ENCODE measurements around the gene DPYD. TPM values are rescaled to one million over a fixed set of nuclear protein-coding genes. Genes with fewer than 3 reads are reported as not detected.

The DPYD gene
- total RNA-seq, 1 donor from 2014 or later = 8.8 TPM

- H2AFZ ChIP-seq (ENCODE audit: low read depth, low read length) = no peak overlapping the region
- H3K36me3 ChIP-seq (ENCODE audit: insufficient read depth, low read length) = no peaks in the 10 kb centered on the region
- H3K27me3 ChIP-seq (ENCODE audit: insufficient read depth, low read length) = no peaks in the 10 kb centered on the region
- H3K27me3 Mint-ChIP-seq (ENCODE audit: low read depth, unreplicated experiment) = no peaks in the 10 kb centered on the region
- no peaks in the 10 kb centered on the region for H3K9me3 ChIP-seq (ENCODE audit: insufficient read depth, low read depth, low read length)
- H4K20me1 ChIP-seq (ENCODE audit: insufficient read depth, low read length) = no peaks in the 10 kb centered on the region
- no peaks in the 10 kb centered on the region for H3K9me3 Mint-ChIP-seq (ENCODE audit: unreplicated experiment)
- H3K36me3 Mint-ChIP-seq (ENCODE audit: low read depth, unreplicated experiment) = no peaks in the 10 kb centered on the region
- H3K4me1 ChIP-seq (ENCODE audit: insufficient read depth, low read length) = no peaks in the 10 kb centered on the region
- TF ChIP-seq CTCF (IDR thresholded peaks at IDR 0.05; ENCODE audit: insufficient read depth, low read depth, low read length) (no peak), EZH2 (IDR thresholded peaks at IDR 0.05; ENCODE audit: insufficient read depth, low read length) (no peak)
- no peak overlapping the region for H3K9ac ChIP-seq (ENCODE audit: low read length)
- FAIRE-seq = no peak
- no peak overlapping the region for H3K4me3 ChIP-seq (ENCODE audit: insufficient read depth, low read depth, low read length)
- H3K27ac ChIP-seq (ENCODE audit: low read depth, low read length) = no peak overlapping the region
- H3K4me2 ChIP-seq (ENCODE audit: low read length) = no peak overlapping the region
- no peaks in the 10 kb centered on the region for H3K79me2 ChIP-seq (ENCODE audit: insufficient read depth, low read length)
- H3K27ac Mint-ChIP-seq (ENCODE audit: unreplicated experiment) = no peak overlapping the region
- no peak for DNase-seq (ENCODE audit: low read depth)
- H3K4me3 Mint-ChIP-seq (ENCODE audit: unreplicated experiment) = no peak overlapping the region
- H3K4me1 Mint-ChIP-seq (ENCODE audit: low read depth, unreplicated experiment) = no peaks in the 10 kb centered on the region
These were observed 50.2 kb downstream of the DPYD start for GRCh38 chr1:97870589-97870988.

GRCh38 chr1:97869441-97869840 lies 51.4 kb downstream of the DPYD start:
- Histone ChIP-seq H3K9me3 (ENCODE audit: insufficient read depth, low read depth, low read length) (no peaks in the 10 kb centered on the region), H3K27ac (ENCODE audit: low read depth, low read length) (no peak overlapping the region), H3K9ac (ENCODE audit: low read length) (no peak overlapping the region), H3K4me3 (ENCODE audit: insufficient read depth, low read depth, low read length) (no peak overlapping the region), H3K4me1 (ENCODE audit: insufficient read depth, low read length) (no peaks in the 10 kb centered on the region), H3K36me3 (ENCODE audit: insufficient read depth, low read length) (no peaks in the 10 kb centered on the region), H3K4me2 (ENCODE audit: low read length) (no peak overlapping the region), H3K27me3 (ENCODE audit: insufficient read depth, low read length) (no peaks in the 10 kb centered on the region), H3K79me2 (ENCODE audit: insufficient read depth, low read length) (no peaks in the 10 kb centered on the region), H2AFZ (ENCODE audit: low read depth, low read length) (no peak overlapping the region), H4K20me1 (ENCODE audit: insufficient read depth, low read length) (no peaks in the 10 kb centered on the region)
- TF ChIP-seq EZH2 (IDR thresholded peaks at IDR 0.05; ENCODE audit: insufficient read depth, low read length) (no peak), CTCF (IDR thresholded peaks at IDR 0.05; ENCODE audit: insufficient read depth, low read depth, low read length) (no peak)
- Mint-ChIP-seq H3K36me3 (ENCODE audit: low read depth, unreplicated experiment) (no peaks in the 10 kb centered on the region), H3K4me1 (ENCODE audit: low read depth, unreplicated experiment) (peaks cover 3% of the 10 kb centered on the region), H3K27ac (ENCODE audit: unreplicated experiment) (no peak overlapping the region), H3K4me3 (ENCODE audit: unreplicated experiment) (no peak overlapping the region), H3K9me3 (ENCODE audit: unreplicated experiment) (no peaks in the 10 kb centered on the region), H3K27me3 (ENCODE audit: low read depth, unreplicated experiment) (no peaks in the 10 kb centered on the region)
- DNase-seq (ENCODE audit: low read depth) (peak; percentile 2), FAIRE-seq (no peak)

- H3K4me3 Mint-ChIP-seq (ENCODE audit: unreplicated experiment) = no peak overlapping the region
- H3K4me1 Mint-ChIP-seq (ENCODE audit: low read depth, unreplicated experiment) = peaks cover 3% of the 10 kb centered on the region
- Histone ChIP-seq H3K9me3 (ENCODE audit: insufficient read depth, low read depth, low read length) (no peaks in the 10 kb centered on the region), H4K20me1 (ENCODE audit: insufficient read depth, low read length) (no peaks in the 10 kb centered on the region), H3K9ac (ENCODE audit: low read length) (no peak overlapping the region), H3K36me3 (ENCODE audit: insufficient read depth, low read length) (no peaks in the 10 kb centered on the region), H3K4me3 (ENCODE audit: insufficient read depth, low read depth, low read length) (no peak overlapping the region), H2AFZ (ENCODE audit: low read depth, low read length) (no peak overlapping the region), H3K4me2 (ENCODE audit: low read length) (no peak overlapping the region), H3K27ac (ENCODE audit: low read depth, low read length) (no peak overlapping the region), H3K4me1 (ENCODE audit: insufficient read depth, low read length) (no peaks in the 10 kb centered on the region), H3K27me3 (ENCODE audit: insufficient read depth, low read length) (no peaks in the 10 kb centered on the region), H3K79me2 (ENCODE audit: insufficient read depth, low read length) (no peaks in the 10 kb centered on the region)
- no peak for TF ChIP-seq CTCF (IDR thresholded peaks at IDR 0.05; ENCODE audit: insufficient read depth, low read depth, low read length)
- TF ChIP-seq EZH2 (IDR thresholded peaks at IDR 0.05; ENCODE audit: insufficient read depth, low read length) = no peak
- no peak overlapping the region for H3K27ac Mint-ChIP-seq (ENCODE audit: unreplicated experiment)
- H3K9me3 Mint-ChIP-seq (ENCODE audit: unreplicated experiment) = no peaks in the 10 kb centered on the region
- H3K27me3 Mint-ChIP-seq (ENCODE audit: low read depth, unreplicated experiment) = no peaks in the 10 kb centered on the region
- DNase-seq (ENCODE audit: low read depth) (no peak), FAIRE-seq (no peak)
- no peaks in the 10 kb centered on the region for H3K36me3 Mint-ChIP-seq (ENCODE audit: low read depth, unreplicated experiment)
These were observed 53.7 kb downstream of the DPYD start for GRCh38 chr1:97867127-97867526.

Data from astrocyte (in vitro differentiated cells and primary cell).